GM18499 (cell line): ENCODE measurements around the gene FASTK.
A peak's percentile ranks its signal among the peaks of the same experiment; 100 is the strongest.
"Not testable (repeated sequence)": the region's sequence is repeated elsewhere in the genome, so short reads cannot be mapped to it uniquely, and the experiment has no call there.

Experiments
- ATAC-seq: cut with Tn5 transposase; IDR thresholded peaks from one replicate; pipeline ENCODE4 v1.9.1; 2021; ENCODE audit warnings: moderate number of reproducible peaks; ENCODE audit not compliant: insufficient read depth, unreplicated experiment

Gene FASTK

GRCh38 chr7:151034312-151035025, 46.1 kb downstream of the FASTK start:
- no peak for ATAC-seq

GRCh38 chr7:151033864-151034249, 46.8 kb downstream of the FASTK start:
- no peak for ATAC-seq

- ATAC-seq = no peak
Observed at GRCh38 chr7:151032936-151033863, 47.4 kb downstream of the FASTK start.

- ATAC-seq = no peak
Observed at GRCh38 chr7:151031011-151031410, 49.6 kb downstream of the FASTK start.

- no peak for ATAC-seq
Observed at GRCh38 chr7:151028948-151029501, 51.6 kb downstream of the FASTK start.

GRCh38 chr7:151028131-151028947, 52.3 kb downstream of the FASTK start, which contains the start of gene ABCB8:
TSS of gene ABCB8 (plus strand) at chr7:151028450. CDS start at chr7:151028516, 66 bp downstream.
- ATAC-seq = peak; percentile 89

- ATAC-seq = not testable (repeated sequence)
Observed at GRCh38 chr7:151027728-151028130, 52.9 kb downstream of the FASTK start.

- ATAC-seq = not testable (repeated sequence)
Observed at GRCh38 chr7:151026771-151027727, 53.6 kb downstream of the FASTK start.
